ENCODE results near the gene SYNPO.

DNA sequence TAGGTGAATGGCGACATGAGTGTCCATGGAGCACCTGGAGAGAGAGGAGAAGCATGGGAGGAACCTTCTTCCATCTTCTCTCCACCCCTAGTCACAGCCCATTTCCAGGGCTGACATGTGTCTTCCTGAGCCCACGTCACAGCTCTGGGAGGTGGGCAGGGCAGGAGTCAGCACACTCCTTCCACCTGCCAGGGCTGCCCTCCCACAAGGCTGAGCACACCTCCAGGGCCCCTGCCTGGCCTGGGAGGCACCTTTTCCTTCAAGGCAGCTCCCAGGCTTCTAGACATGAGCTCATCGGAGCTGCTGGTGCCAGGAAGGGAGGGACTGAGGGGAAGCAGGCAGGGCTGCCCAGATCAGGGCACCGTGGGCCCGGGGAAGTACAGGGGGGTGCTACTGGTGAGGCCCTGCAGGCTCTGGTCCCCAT is 13.6 kb upstream of the SYNPO start:
- TF ChIP-seq, protein P1, sequence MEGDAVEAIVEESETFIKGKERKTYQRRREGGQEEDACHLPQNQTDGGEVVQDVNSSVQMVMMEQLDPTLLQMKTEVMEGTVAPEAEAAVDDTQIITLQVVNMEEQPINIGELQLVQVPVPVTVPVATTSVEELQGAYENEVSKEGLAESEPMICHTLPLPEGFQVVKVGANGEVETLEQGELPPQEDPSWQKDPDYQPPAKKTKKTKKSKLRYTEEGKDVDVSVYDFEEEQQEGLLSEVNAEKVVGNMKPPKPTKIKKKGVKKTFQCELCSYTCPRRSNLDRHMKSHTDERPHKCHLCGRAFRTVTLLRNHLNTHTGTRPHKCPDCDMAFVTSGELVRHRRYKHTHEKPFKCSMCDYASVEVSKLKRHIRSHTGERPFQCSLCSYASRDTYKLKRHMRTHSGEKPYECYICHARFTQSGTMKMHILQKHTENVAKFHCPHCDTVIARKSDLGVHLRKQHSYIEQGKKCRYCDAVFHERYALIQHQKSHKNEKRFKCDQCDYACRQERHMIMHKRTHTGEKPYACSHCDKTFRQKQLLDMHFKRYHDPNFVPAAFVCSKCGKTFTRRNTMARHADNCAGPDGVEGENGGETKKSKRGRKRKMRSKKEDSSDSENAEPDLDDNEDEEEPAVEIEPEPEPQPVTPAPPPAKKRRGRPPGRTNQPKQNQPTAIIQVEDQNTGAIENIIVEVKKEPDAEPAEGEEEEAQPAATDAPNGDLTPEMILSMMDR (IDR thresholded peaks at IDR 0.05; ENCODE audit: poor library complexity, severe bottlenecking) = no peak
- TF ChIP-seq POLR2AphosphoS5 (IDR thresholded peaks at IDR 0.05) = no peak
- no peak for TF ChIP-seq MXI1 (conservative IDR thresholded peaks at IDR 0.05; ENCODE audit: poor library complexity, severe bottlenecking)
- no peak for TF ChIP-seq RAD21 (conservative IDR thresholded peaks at IDR 0.05)
- TF ChIP-seq EP300 (conservative IDR thresholded peaks at IDR 0.05; ENCODE audit: poor library complexity, severe bottlenecking) = no peak
- TF ChIP-seq REST (IDR thresholded peaks at IDR 0.05; ENCODE audit: borderline replicate concordance) = no peak
- TF ChIP-seq SMC3 (conservative IDR thresholded peaks at IDR 0.05; ENCODE audit: poor library complexity) = no peak

Data from neural cell (in vitro differentiated cells).